Activated T-cell treated with anti-CD3 and anti-CD28 coated beads, Interleukin-2, amount 50 U/mL, for 1 hour (primary cell): ENCODE data around the gene FAM90A1.
"Not testable (repeated sequence)": the region's sequence is repeated elsewhere in the genome, so short reads cannot be mapped to it uniquely, and the experiment has no call there.

Experiments
- DNase-seq: peaks from one replicate; pipeline ENCODE4 v3.0.0-alpha.2; 2020

FAM90A1 gene

DNA sequence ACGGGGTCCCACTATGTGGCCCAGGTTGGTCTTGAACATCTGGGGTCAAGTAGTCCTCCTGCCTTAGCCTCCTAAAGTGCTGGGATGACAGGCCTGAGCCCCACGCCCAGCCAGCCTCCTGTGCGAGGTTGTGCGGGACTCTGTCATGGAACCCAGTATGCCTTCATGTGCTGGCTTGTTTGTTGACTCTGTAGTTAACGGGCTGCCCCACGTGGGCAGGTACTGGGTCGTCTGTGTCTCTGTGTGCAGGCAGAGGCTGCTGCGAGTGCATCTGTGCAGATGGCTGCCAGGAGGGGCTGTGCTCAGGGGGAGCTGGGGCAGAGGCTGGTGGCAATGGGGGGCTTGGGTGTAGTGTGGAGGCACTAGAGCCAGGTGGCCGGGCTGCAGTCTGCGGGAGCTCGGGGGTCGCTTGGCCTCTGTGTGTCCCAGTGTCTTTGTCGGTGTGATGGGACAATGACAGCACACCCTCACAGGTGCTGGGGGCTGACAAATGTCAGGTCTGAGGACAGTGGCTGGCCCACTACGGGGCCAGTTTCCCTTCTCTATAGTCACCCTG is 6.0 kb upstream of the FAM90A1 start:
- not testable (repeated sequence) for DNase-seq

DNA sequence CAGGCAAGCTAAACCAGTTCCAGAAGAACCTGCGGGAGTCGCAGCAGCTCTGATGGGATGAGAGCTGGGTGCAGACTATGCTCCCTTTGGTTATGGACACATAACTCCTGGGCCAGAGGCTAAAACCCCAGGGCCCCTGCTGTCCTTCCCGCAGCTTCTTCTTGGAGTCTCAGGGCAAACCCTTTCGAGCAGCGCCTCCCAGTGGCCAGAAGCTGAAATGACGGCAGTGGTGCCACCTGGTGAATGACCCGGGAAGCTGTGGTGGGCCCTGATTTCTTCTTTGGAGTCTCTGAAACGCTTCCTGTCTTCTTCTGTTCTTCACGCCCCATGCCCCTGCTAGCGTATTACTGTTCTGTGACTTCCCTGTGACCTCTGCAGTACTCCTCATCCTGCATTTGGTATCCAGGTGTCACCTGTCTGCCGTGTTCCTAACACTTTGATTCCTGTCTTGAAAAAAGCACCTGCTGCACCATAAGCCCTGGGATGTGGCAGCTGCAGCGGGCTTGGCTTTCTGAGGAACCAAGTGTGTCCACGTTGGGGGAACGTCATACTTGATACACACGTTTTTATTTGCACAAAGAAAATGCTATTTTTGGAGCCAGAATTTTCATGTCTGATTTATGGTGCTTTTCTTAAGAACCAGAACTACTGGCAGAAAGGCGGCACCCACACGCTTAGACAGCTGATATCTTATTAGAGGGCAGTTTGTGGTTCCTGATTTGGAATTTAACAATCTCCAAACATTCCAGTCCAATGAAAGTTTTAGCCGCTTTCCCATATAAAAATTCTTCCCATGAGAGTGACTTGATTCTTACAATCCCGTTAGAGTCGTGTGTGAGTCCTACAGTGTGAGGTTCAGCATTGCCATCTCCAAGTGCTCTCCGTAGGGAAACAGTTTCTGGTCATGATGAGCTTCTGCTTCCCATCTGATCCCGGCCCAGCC is 4.5 kb upstream of the FAM90A1 start:
- DNase-seq = peak; percentile 81

DNA sequence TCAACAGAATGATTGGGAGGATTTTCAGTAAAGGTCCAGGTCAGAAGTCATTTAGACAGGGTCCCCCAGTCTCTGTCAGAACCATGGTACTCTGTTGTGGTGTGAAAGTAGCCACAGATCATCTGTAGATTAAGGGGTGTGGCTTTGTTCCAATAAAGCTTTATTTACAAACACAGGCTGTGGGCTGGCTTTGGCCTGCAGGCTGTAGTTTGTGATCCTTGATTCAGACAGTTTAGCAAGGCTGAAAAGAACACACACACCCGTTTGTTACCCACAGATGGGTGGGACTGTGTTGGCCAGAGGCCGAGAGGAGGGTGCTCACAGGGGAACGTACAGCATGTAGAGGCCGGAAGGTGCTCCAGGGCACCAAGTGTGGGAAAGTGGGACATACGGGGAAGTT is 3.6 kb upstream of the FAM90A1 start:
- not testable (repeated sequence) for DNase-seq

DNA sequence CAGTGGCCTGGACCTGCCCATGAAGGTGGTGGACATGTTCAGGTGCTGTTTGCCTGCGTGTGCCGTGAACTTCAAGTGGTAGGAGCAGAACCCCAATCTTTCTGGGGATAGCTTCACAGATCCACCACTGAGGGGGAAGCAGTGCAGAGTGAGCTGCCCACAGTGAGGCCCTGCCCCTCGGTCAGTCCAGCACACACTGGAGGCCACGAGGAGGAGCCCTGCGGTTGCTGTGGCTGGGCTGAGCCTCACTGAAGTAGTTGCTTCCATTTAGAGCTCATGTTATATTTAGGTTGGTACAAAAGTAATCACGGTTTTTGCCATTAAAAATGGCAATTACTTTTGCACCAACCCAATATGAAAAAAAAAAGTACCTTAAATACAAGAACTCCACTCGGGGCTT is 2.1 kb upstream of the FAM90A1 start:
- not testable (repeated sequence) for DNase-seq

DNA sequence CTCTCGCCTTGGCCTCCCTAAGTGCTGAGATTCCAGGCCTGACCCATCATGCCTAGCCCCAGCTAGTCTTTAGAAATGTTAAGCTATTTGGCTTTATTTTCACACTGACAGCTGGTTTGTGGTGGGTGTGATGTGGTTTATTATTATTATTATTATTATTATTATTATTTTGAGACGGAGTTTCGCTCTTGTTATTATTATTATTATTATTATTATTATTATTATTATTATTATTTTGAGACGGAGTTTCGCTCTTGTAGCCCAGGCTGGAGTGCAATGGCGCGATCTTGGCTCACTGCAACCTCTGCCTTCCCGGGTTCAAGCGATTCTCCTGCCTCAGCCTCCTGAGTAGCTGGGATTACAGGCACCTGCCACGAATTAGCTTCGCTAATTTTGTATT is 1.2 kb upstream of the FAM90A1 start:
- not testable (repeated sequence) for DNase-seq

DNA sequence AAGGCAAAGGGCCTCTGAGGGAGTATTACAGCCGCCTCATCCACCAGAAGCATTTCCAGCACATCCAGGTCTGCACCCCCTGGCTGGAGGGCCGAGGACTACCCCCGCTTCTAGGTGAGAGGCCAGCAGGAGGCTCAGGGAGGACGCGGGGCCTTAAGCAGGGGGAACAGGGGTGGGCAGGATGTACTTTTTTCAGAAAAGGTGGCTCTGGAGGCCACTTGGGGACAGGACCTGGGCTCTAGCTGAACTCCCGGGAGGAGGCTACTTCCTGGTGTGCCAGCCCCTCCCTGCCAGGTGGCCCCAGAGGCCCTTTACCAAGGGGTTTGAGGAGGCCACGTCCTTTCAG is 287 bp upstream of the FAM90A1 start:
- not testable (repeated sequence) for DNase-seq

DNA sequence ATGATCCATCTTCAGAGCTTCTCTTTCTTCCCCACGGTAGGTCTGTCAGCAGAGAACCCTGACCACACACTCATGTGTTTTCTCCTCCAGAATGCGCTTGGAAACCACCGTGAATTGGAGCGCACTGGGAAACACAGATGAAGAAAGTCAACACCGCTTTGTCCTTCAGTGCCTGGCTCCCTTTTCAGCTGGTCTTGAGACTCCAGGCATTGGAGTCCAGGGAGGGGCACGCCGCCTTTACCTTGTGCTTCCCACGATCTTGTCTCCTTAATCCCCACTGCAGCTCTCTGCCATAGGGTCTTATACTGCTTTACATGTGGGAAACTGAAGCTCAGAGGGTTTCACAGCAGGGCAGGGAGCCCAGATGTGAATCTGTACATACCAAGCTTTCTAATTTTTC is 1.1 kb downstream of the FAM90A1 start:
- DNase-seq = no peak

DNA sequence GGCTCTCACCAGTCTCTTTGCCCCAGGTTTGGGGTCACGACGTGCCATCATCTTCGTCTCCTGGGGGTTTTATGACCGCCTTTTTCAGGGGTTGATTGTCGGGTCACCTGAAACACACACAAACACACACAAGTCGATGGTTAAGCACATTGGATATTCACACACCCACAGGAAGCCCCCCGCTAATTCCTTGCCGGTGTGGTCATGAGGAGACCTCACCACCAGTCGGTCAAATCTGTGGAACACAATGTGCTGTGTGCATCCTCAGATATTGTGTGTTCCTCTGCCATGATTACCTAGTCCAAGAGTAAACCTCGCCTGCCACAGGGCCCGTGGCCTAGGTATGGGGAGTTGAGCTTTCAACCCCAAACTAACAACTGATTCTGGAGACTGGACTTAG is 2.6 kb downstream of the FAM90A1 start:
- DNase-seq = not testable (repeated sequence)

DNA sequence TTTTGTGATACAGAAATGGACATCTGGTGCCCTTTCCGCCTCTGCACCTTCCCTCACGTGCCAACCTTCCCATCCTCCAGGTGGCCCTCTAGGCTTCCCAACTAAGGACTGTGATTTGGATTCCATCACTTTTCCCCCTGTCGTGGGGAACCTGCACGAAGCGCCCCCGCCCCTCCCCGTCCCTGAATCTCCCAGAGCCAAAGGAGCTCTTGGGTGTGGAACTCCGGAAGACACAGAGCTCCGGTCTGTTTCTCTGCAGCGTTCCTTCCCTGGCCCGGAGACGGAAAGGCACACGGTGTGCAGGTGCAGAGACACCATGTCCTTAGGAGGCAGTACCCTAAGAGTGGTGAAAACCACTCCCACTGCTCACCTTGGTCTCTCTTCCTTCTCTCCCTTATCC is 3.8 kb downstream of the FAM90A1 start:
- not testable (repeated sequence) for DNase-seq

DNA sequence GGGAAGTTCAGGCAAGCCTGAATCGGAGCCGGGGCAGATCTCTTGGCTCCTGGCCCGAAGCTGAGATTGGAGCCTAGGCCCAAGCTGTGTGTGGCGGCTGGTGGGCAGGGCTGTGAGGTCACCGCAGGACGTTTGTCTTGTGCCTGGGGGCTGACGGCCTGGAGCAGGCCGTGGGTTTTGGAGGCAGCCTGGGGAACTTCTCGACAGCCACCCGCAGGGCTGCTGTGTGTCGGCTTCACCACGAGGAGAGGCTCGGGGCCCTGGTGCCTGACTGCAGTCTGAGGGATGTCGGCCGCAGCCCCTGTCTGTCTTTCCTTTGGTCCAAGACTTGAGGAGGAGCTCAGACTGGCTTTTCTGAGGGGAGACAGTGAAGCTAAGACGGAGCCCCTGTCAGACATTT is 5.1 kb downstream of the FAM90A1 start:
- not testable (repeated sequence) for DNase-seq

DNA sequence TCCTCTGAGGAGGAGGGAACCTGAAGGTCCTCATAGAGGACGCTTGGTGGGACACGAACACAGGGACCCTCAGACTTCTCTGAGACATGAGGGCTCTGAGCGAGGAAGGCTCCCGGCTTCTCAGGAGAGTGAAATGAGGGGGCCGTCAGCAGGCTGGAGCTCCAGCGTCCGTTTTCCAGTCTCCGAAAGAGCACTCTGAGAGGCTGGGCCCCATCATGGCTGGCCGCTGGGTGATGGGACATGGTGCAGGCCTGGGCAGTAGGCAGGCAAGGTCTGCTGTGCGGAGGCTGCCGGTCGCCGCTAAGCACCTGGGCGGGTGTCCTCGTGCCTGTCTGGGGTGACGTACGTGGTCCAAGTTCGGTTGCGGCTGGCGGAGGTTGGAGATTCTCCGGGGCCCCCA is 5.6 kb downstream of the FAM90A1 start:
- DNase-seq = not testable (repeated sequence)

DNA sequence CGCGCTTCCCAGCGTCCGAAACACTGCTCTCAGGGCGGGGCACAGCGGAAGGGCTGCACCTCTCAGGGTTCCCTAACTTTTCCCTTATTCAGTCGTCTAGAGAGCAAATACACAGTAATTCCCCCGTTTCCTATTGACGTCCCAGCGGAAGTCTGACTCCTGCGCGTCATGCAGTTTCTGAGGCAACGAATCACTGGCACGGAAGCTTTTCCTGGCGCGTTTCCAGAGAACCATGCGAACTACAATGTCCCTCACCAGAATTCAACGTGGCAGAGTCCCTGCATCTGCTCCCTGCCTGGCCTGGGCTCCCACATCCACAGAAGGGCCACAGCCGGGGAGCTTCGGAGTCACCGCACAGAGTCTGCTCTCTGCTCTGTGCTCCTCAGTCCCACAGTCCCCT is 6.0 kb downstream of the FAM90A1 start:
- DNase-seq = not testable (repeated sequence)

DNA sequence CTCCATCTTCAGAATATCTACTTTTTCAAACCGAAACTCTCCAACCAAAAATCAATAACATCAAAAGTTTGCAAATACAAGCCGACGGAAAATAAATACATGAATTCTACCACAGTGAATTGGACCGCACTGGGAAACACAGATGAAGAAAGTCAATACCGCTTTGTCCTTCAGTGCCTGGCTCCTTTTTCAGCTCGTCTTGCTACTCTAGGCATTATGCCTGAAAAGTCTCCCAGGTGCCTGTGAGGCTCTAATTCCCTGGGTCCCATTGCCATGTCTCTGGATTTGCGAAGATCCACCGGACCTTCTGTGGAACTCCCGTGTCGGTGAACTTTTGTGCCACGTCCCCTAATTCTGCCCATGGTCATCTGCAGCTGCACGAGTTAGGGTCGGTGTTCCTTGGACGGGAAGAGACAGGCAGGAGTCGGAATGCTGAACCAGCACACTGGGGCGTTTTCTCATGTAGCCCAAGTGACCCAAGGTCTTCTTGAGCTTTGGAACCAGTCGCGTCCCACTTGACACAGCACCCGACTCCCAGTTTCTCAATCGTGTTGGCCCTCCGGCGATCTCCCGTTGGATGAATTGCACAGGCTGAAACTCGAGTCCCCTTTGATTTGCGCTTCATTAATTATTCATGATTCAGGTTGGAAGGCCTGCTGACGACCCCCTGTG is 8.6 kb downstream of the FAM90A1 start:
- DNase-seq = not testable (repeated sequence)

DNA sequence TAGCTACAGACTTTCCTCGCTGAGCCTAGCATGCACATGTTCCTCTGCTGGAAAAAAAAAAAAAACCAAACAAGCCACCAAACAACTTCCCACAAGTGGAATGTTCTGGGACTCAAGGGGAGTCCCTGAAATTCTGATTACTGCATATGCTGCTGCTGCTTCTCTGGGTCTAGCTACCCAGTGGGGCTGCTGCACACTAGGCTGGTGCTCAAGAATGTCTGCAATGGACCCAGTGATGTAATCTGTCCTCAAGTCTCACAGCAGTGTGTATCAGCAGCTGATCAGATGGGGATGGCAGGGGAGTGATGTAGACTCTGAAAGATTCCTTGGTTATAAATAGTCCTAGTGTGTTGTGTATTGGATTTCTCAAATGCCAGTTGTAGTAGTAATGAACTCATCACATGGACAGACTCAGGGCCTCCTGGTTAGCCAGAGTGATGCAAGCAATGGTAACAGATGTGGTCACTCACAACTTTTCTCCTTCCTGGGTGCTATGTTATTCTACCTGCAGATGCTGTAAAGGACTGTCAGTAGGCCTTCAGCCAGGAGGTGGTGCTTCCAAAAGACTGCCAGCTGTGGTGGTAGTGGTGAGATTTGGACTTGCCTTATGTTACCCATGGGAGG is 29.6 kb downstream of the FAM90A1 start:
- DNase-seq = not testable (repeated sequence)

DNA sequence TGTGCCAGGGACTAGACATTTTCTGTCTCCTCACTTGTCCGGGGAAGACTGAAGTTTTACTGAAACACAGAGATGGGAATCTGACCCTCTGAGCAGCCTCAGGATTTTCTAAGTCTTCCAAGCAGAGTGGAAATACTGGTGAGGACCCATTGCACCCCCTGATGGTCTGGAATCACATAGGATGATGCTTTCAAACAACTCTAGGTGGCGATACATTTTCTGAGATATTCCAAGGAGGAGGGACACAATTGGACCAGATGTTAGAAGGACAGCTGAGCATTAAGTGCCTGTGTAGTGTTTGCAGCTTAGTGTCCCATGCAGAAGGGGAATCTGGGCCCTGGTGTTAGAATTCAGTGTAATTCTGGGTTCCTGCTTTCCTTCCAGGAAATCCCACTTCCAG is 39.3 kb downstream of the FAM90A1 start:
- not testable (repeated sequence) for DNase-seq

DNA sequence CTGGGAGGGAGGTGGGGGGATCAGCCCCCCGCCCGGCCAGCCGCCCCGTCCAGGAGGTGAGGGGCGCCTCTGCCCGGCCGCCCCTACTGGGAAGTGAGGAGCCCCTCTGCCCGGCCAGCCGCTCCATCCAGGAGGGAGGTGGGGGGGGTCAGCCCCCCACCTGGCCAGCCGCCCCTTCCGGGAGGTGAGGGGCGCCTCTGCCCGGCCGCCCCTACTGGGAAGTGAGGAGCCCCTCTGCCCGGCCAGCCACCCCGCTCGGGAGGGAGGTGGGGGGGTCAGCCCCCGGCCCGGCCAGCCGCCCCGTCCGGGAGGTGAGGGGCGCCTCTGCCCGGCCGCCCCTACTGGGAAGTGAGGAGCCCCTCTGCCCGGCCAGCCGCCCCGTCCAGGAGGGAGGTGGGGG is 43.2 kb downstream of the FAM90A1 start:
- not testable (repeated sequence) for DNase-seq

DNA sequence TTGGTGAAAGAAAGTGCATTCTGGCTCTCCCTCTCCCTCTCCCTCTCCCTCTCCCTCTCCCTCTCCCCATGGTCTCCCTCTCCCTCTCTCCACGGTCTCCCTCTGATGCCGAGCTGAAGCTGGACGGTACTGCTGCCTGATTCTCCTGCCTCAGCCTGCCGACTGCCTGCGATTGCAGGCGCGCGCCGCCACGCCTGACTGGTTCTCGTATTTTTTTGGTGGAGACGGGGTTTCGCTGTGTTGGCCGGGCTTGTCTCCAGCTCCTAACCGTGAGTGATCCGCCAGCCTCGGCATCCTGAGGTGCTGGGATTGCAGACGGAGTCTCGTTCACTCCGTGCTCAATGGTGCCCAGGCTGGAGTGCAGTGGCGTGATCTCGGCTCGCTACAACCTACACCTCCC is 44.1 kb downstream of the FAM90A1 start:
- DNase-seq = not testable (repeated sequence)

DNA sequence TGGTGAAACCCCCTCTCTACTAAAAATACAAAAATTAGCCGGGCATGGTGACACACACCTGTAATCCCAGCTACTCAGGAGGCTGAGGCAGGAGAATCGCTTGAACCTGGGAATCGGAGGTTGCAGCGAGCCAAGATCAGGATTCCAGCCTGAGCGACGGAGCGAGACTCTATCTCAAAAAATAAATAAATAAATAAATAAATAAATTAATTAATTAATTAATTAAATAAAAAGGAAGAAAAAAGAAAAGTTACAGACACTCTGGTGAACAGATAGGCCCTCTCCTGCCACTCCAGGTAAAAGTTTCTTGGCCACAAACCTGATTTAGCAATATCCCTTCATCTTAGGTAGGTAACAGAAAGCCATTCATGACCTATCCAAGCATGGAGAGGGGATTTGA is 44.5 kb downstream of the FAM90A1 start:
- not testable (repeated sequence) for DNase-seq

DNA sequence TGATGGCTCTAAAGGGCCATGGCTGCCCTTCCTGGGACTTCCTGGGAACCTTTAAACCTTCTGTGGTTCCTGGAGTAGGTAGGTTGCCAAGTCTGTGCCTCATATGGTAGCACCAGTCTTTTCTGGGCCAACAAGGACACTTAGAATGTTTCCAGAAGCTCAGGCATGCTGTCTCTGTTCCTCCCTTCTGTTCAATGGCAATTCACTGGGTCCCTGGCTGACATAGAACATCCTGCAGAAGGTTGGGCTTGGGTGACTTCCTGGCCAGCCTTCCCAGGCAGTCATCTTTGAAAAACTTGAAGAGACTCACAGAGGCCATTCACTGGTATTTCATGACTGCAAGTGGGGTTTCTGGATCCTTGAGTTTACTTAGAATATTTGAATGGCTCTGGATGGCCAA is 46.1 kb downstream of the FAM90A1 start:
- DNase-seq = not testable (repeated sequence)

DNA sequence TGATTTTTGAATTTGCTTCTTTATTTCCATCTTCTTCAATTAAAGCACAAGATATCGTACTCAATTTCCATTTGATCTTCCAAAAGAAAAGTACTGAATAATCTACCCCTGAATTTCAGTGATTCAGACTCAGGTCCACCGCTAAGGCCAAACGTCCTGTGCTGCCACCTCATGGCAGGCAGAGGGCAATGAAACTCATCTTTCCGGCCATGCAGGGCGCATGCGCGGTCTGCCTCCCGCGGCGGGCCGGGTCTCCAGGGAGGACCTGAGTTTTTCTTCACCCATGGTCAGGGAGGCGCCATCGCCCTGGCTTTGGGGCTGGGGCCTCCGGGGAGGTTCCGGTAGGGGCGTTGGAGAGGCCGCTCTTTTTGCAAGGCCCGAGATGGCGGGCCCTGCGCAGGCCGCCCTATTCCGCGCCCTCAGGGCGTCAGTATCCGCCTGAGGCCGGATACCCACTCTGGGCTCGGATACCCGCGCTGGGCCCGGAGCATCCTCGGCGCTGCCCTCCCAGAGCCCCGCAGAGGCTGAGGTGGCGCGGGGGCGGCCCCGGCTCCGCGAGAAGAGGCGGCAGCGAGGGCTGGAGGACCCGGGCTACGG is 47.3 kb downstream of the FAM90A1 start:
- peak; percentile 87 for DNase-seq

DNA sequence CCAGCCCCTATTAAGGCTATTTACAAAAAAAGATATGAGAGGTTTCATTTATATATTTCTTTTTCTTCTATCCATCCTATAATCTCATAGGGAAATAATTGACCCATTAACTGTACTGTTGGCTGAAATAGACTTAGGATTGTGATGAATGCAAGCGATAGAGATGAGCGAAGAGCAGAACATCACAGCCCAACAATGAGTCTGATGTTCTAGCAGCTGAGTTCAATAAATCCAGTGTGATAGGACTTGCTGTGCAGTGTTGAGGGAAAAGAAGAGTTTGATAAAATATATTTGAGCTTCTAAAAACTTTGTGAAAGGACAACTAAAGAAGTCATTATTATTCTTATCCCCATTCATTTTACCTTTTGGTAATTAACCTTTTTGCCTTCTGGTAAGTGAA is 54.5 kb downstream of the FAM90A1 start:
- DNase-seq = not testable (repeated sequence)
